Measurements from ENCODE around the gene SLC25A51.

Gene SLC25A51

GRCh38 chr9:37870081-37870798 lies 33.7 kb downstream of the SLC25A51 start:
- Histone ChIP-seq H3K27ac (no peak overlapping the region), H3K9ac (ENCODE audit: insufficient read length) (no peak overlapping the region), H3K36me3 (ENCODE audit: insufficient read depth, low read length) (peaks cover 13% of the 10 kb centered on the region; the same call in 1 of the 2 replicates), H3K9me3 (ENCODE audit: low read depth, low read length) (no peaks in the 10 kb centered on the region), H3K4me3 (no peak overlapping the region)
- no peak for DNase-seq (ENCODE audit: low read depth, low spot score)
- no peak for TF ChIP-seq EZH2 (IDR thresholded peaks at IDR 0.05)
- TF ChIP-seq FOXP2 (optimal IDR thresholded peaks at IDR 0.05; ENCODE audit: control extremely low read depth, extremely low read length, insufficient read depth), result no peak
- no peak for TF ChIP-seq POLR2AphosphoS5 (IDR thresholded peaks at IDR 0.05; ENCODE audit: borderline replicate concordance, low read depth, low read length)

- Histone ChIP-seq H3K36me3 (ENCODE audit: insufficient read depth, low read length) (peaks cover 59% of the 10 kb centered on the region), H3K9me3 (ENCODE audit: low read depth, low read length) (no peaks in the 10 kb centered on the region), H3K27ac (no peak overlapping the region), H3K4me3 (no peak overlapping the region), H3K9ac (ENCODE audit: insufficient read length) (no peak overlapping the region)
- no peak for DNase-seq (ENCODE audit: low read depth, low spot score)
- TF ChIP-seq FOXP2 (optimal IDR thresholded peaks at IDR 0.05; ENCODE audit: control extremely low read depth, extremely low read length, insufficient read depth) (no peak), POLR2AphosphoS5 (IDR thresholded peaks at IDR 0.05; ENCODE audit: borderline replicate concordance, low read depth, low read length) (no peak), EZH2 (IDR thresholded peaks at IDR 0.05) (no peak)
Observed at GRCh38 chr9:37862530-37862929, 41.4 kb downstream of the SLC25A51 start.

GRCh38 chr9:37859043-37859442 lies 44.9 kb downstream of the SLC25A51 start:
- no peak for DNase-seq (ENCODE audit: low read depth, low spot score)
- Histone ChIP-seq H3K27ac (no peak overlapping the region), H3K9ac (ENCODE audit: insufficient read length) (no peak overlapping the region), H3K4me3 (no peak overlapping the region), H3K9me3 (ENCODE audit: low read depth, low read length) (no peaks in the 10 kb centered on the region), H3K36me3 (ENCODE audit: insufficient read depth, low read length) (peaks cover 64% of the 10 kb centered on the region)
- TF ChIP-seq FOXP2 (optimal IDR thresholded peaks at IDR 0.05; ENCODE audit: control extremely low read depth, extremely low read length, insufficient read depth) (no peak), POLR2AphosphoS5 (IDR thresholded peaks at IDR 0.05; ENCODE audit: borderline replicate concordance, low read depth, low read length) (no peak), EZH2 (IDR thresholded peaks at IDR 0.05) (no peak)

GRCh38 chr9:37856551-37856950 lies 47.4 kb downstream of the SLC25A51 start:
- peaks cover 51% of the 10 kb centered on the region for H3K36me3 ChIP-seq (ENCODE audit: insufficient read depth, low read length)
- H3K4me3 ChIP-seq, result no peak overlapping the region
- H3K27ac ChIP-seq, result no peak overlapping the region
- no peak overlapping the region for H3K9ac ChIP-seq (ENCODE audit: insufficient read length)
- no peak for TF ChIP-seq FOXP2 (optimal IDR thresholded peaks at IDR 0.05; ENCODE audit: control extremely low read depth, extremely low read length, insufficient read depth)
- no peak for TF ChIP-seq EZH2 (IDR thresholded peaks at IDR 0.05)
- no peak for TF ChIP-seq POLR2AphosphoS5 (IDR thresholded peaks at IDR 0.05; ENCODE audit: borderline replicate concordance, low read depth, low read length)
- no peak for DNase-seq (ENCODE audit: low read depth, low spot score)
- H3K9me3 ChIP-seq (ENCODE audit: low read depth, low read length), result no peaks in the 10 kb centered on the region

GRCh38 chr9:37852222-37852621 lies 51.7 kb downstream of the SLC25A51 start:
- Histone ChIP-seq H3K4me3 (no peak overlapping the region), H3K27ac (no peak overlapping the region), H3K9me3 (ENCODE audit: low read depth, low read length) (no peaks in the 10 kb centered on the region), H3K9ac (ENCODE audit: insufficient read length) (no peak overlapping the region), H3K36me3 (ENCODE audit: insufficient read depth, low read length) (peaks cover 25% of the 10 kb centered on the region)
- no peak for DNase-seq (ENCODE audit: low read depth, low spot score)
- TF ChIP-seq FOXP2 (optimal IDR thresholded peaks at IDR 0.05; ENCODE audit: control extremely low read depth, extremely low read length, insufficient read depth) (no peak), EZH2 (IDR thresholded peaks at IDR 0.05) (no peak), POLR2AphosphoS5 (IDR thresholded peaks at IDR 0.05; ENCODE audit: borderline replicate concordance, low read depth, low read length) (no peak)

- DNase-seq (ENCODE audit: low read depth, low spot score), result no peak
- H3K9me3 ChIP-seq (ENCODE audit: low read depth, low read length), result no peaks in the 10 kb centered on the region
- no peak overlapping the region for H3K27ac ChIP-seq
- H3K36me3 ChIP-seq (ENCODE audit: insufficient read depth, low read length), result peaks cover 19% of the 10 kb centered on the region
- H3K9ac ChIP-seq (ENCODE audit: insufficient read length), result no peak overlapping the region
- TF ChIP-seq POLR2AphosphoS5 (IDR thresholded peaks at IDR 0.05; ENCODE audit: borderline replicate concordance, low read depth, low read length) (no peak), FOXP2 (optimal IDR thresholded peaks at IDR 0.05; ENCODE audit: control extremely low read depth, extremely low read length, insufficient read depth) (no peak), EZH2 (IDR thresholded peaks at IDR 0.05) (no peak)
- H3K4me3 ChIP-seq, result no peak overlapping the region
Observed at GRCh38 chr9:37840560-37841194, 63.2 kb downstream of the SLC25A51 start.

GRCh38 chr9:37839496-37840461 lies 64.1 kb downstream of the SLC25A51 start:
- no peak for DNase-seq (ENCODE audit: low read depth, low spot score)
- Histone ChIP-seq H3K27ac (no peak overlapping the region), H3K9ac (ENCODE audit: insufficient read length) (no peak overlapping the region), H3K4me3 (no peak overlapping the region), H3K9me3 (ENCODE audit: low read depth, low read length) (no peaks in the 10 kb centered on the region), H3K36me3 (ENCODE audit: insufficient read depth, low read length) (peaks cover 15% of the 10 kb centered on the region)
- TF ChIP-seq POLR2AphosphoS5 (IDR thresholded peaks at IDR 0.05; ENCODE audit: borderline replicate concordance, low read depth, low read length), result no peak
- no peak for TF ChIP-seq FOXP2 (optimal IDR thresholded peaks at IDR 0.05; ENCODE audit: control extremely low read depth, extremely low read length, insufficient read depth)
- no peak for TF ChIP-seq EZH2 (IDR thresholded peaks at IDR 0.05)

Data from SK-N-MC (cell line).